H1 (cell line): Measurements from ENCODE around the gene RPRML. TPM values are rescaled to one million over a fixed set of nuclear protein-coding genes. Genes with fewer than 3 reads are reported as not detected.
A peak's percentile ranks its signal among the peaks of the same experiment; 100 is the strongest.

Source experiments
- CTCF ChIA-PET: fragments of 300-600 bp; sonication (Branson Sonifier 250); formaldehyde crosslinking; loops from one replicate; lab custom pipeline; 2021; ENCODE audit not compliant: partially characterized antibody; lab: Charles Lee
- POLR2A ChIA-PET: fragments of 300-600 bp; sonication (Branson Sonifier 250); formaldehyde crosslinking; loops from one replicate; lab custom pipeline; 2021; ENCODE audit warnings: inconsistent platforms; ENCODE audit not compliant: partially characterized antibody; lab: Charles Lee
- DNase-seq, 2 experiments: peaks; one replicate each; pipeline versions ENCODE4 v3.0.0 to v3.0.0-alpha.2; 2010 to 2022; ENCODE audit warnings: low spot score in 2 of 2, low read depth in 1 of 2, mixed read lengths in 1 of 2
- FAIRE-seq: peaks from 2 replicates; lab custom pipeline; 2011; peaks lifted over from hg19 to GRCh38; lab: Jason Lieb, UNC
- H2AFZ ChIP-seq: 2 replicates; pipeline ENCODE4 v1.8.1; 2012; ENCODE audit warnings: low read length, inconsistent platforms
- H2AK5ac ChIP-seq: 2 replicates; pipeline ENCODE4 v1.6.1; 2013; ENCODE audit warnings: low read depth, low read length
- H2BK120ac ChIP-seq: replicated peaks from 2 replicates; pipeline ENCODE3; 2013; ENCODE audit warnings: low read depth, low read length, inconsistent platforms
- H2BK12ac ChIP-seq: 2 replicates; pipeline ENCODE4 v1.6.1; 2013; ENCODE audit warnings: low read depth, low read length
- H2BK15ac ChIP-seq: 2 replicates; pipeline ENCODE4 v1.6.1; 2013; ENCODE audit warnings: low read length
- H2BK20ac ChIP-seq: 2 replicates; pipeline ENCODE4 v1.6.1; 2013; ENCODE audit warnings: low read length
- H2BK5ac ChIP-seq: 2 replicates; pipeline ENCODE4 v1.6.1; 2013; ENCODE audit warnings: low read depth, low read length
- H3K14ac ChIP-seq: 2 replicates; pipeline ENCODE4 v1.6.1; 2013; ENCODE audit warnings: inconsistent platforms; ENCODE audit not compliant: insufficient read length
- H3K18ac ChIP-seq: 2 replicates; pipeline ENCODE4 v1.6.1; 2013; ENCODE audit warnings: low read length; ENCODE audit errors: extremely low read depth
- H3K23ac ChIP-seq: 2 replicates; pipeline ENCODE4 v1.6.1; 2013; ENCODE audit warnings: inconsistent platforms; ENCODE audit not compliant: insufficient read length
- H3K23me2 ChIP-seq: 2 replicates; pipeline ENCODE4 v1.6.1; 2013; ENCODE audit warnings: low read depth, low read length
- H3K27ac ChIP-seq: 2 replicates; pipeline ENCODE4 v1.6.1; 2011; ENCODE audit warnings: low read depth, low read length, inconsistent platforms
- H3K27me3 ChIP-seq, 4 experiments: replicated peaks in 1 of 4; 1 replicate in 1 of 4; 2 replicates in 3 of 4; pipeline versions ENCODE4 v1.6.1 to v1.8.1; 2011 to 2013; ENCODE audit warnings: low read length in 3 of 4, mild to moderate bottlenecking in 3 of 4, inconsistent platforms in 2 of 4, mixed read lengths in 2 of 4, moderate library complexity in 1 of 4; ENCODE audit not compliant: control insufficient read depth in 3 of 4, insufficient read depth in 3 of 4; ENCODE audit errors: extremely low read depth in 1 of 4
- H3K36me3 ChIP-seq, 4 experiments: 2 replicates each; pipeline versions ENCODE4 v1.6.1 to v1.8.1; 2011 to 2013; ENCODE audit warnings: mild to moderate bottlenecking in 4 of 4, low read length in 3 of 4, moderate library complexity in 2 of 4, control low read depth in 1 of 4, inconsistent platforms in 1 of 4; ENCODE audit not compliant: insufficient read depth in 4 of 4, control insufficient read depth in 2 of 4
- H3K4ac ChIP-seq: replicated peaks from 2 replicates; pipeline ENCODE3; 2013; ENCODE audit warnings: low read length, low read depth, mixed read lengths, inconsistent platforms; ENCODE audit not compliant: insufficient read length
- H3K4me1 ChIP-seq, 4 experiments: replicated peaks in 1 of 4; 1 replicate in 1 of 4; 2 replicates in 3 of 4; pipeline versions ENCODE4 v1.6.1 to v1.8.1; 2011 to 2013; ENCODE audit warnings: low read length in 3 of 4, inconsistent platforms in 2 of 4, mixed read lengths in 1 of 4; ENCODE audit not compliant: insufficient read depth in 4 of 4, control insufficient read depth in 3 of 4
- H3K4me2 ChIP-seq, 2 experiments: 2 replicates each; pipeline versions ENCODE4 v1.6.1 to v1.8.1; 2011 to 2013; ENCODE audit warnings: low read depth in 2 of 2, low read length in 2 of 2, control low read depth in 1 of 2, inconsistent platforms in 1 of 2, mild to moderate bottlenecking in 1 of 2; ENCODE audit not compliant: insufficient read depth in 1 of 2
- H3K4me3 ChIP-seq, 4 experiments: fragments of 200-600, 300-600 bp in 1 of 4; sonication (generic), shearing (Covaris generic), sonication (Bioruptor Twin) in 1 of 4; 2 replicates each; pipeline versions ENCODE4 v1.5.1 to v1.8.1; 2011 to 2016; ENCODE audit warnings: low read length in 4 of 4, low read depth in 3 of 4, control low read depth in 2 of 4, inconsistent platforms in 2 of 4, mild to moderate bottlenecking in 2 of 4, mixed read lengths in 1 of 4, moderate library complexity in 1 of 4; ENCODE audit not compliant: insufficient read depth in 2 of 4; ENCODE audit errors: extremely low read depth in 1 of 4
- H3K56ac ChIP-seq: replicated peaks from 2 replicates; pipeline ENCODE3; 2013; ENCODE audit warnings: low read depth, mild to moderate bottlenecking, mixed read lengths, low read length, inconsistent platforms; ENCODE audit not compliant: insufficient read length
- H3K79me1 ChIP-seq: 2 replicates; pipeline ENCODE4 v1.6.1; 2013; ENCODE audit warnings: low read depth, low read length, control low read depth
- H3K79me2 ChIP-seq, 2 experiments: 2 replicates each; pipeline versions ENCODE4 v1.6.1 to v1.8.1; 2012 to 2013; ENCODE audit warnings: low read length in 2 of 2, mild to moderate bottlenecking in 2 of 2, inconsistent platforms in 1 of 2; ENCODE audit not compliant: insufficient read depth in 2 of 2, control insufficient read depth in 1 of 2
- H3K9ac ChIP-seq, 4 experiments: replicated peaks in 1 of 4; 1 replicate in 1 of 4; 2 replicates in 3 of 4; pipeline versions ENCODE4 v1.6.1 to v1.8.1; 2011 to 2013; ENCODE audit warnings: low read depth in 3 of 4, low read length in 3 of 4, control low read depth in 2 of 4, mild to moderate bottlenecking in 2 of 4, moderate library complexity in 2 of 4, inconsistent platforms in 1 of 4; ENCODE audit errors: extremely low read depth in 1 of 4
- H3K9me3 ChIP-seq, 2 experiments: 2 replicates each; pipeline versions ENCODE4 v1.6.1 to v1.8.1; 2012 to 2013; ENCODE audit warnings: mild to moderate bottlenecking in 2 of 2, moderate library complexity in 2 of 2, control low read depth in 1 of 2, inconsistent platforms in 1 of 2, low read depth in 1 of 2, low read length in 1 of 2, mixed read lengths in 1 of 2; ENCODE audit not compliant: insufficient read depth in 2 of 2
- H4K20me1 ChIP-seq, 2 experiments: replicated peaks in 1 of 2; 2 replicates each; pipeline versions ENCODE3 to v1.8.1; 2011 to 2013; ENCODE audit warnings: inconsistent platforms in 2 of 2, low read length in 2 of 2, mild to moderate bottlenecking in 1 of 2; ENCODE audit not compliant: insufficient read depth in 2 of 2, control insufficient read depth in 1 of 2
- H4K5ac ChIP-seq: 2 replicates; pipeline ENCODE4 v1.6.1; 2013; ENCODE audit warnings: low read length, low read depth, mixed read lengths, inconsistent platforms; ENCODE audit not compliant: insufficient read length
- H4K8ac ChIP-seq: 2 replicates; pipeline ENCODE4 v1.8.0; 2013; ENCODE audit warnings: mild to moderate bottlenecking, moderate library complexity, low read length, inconsistent platforms; ENCODE audit not compliant: insufficient read depth; ENCODE audit errors: extremely low read depth
- H4K91ac ChIP-seq: replicated peaks from 2 replicates; pipeline ENCODE3; 2013; ENCODE audit warnings: low read length, mixed read lengths, inconsistent platforms; ENCODE audit not compliant: insufficient read length
- CBX5 ChIP-seq: fragments of 300-800, 300-1000 bp; sonication (generic); IDR thresholded peaks from 2 replicates; pipeline ENCODE4 v1.7.1; 2016; ENCODE audit warnings: antibody characterized with exemption, low read length, low read depth
- EZH2 ChIP-seq: fragments of 200-600 bp; sonication (generic); IDR thresholded peaks from 2 replicates; pipeline ENCODE4 v1.7.1; 2012; ENCODE audit warnings: low read depth, mild to moderate bottlenecking, moderate library complexity, low read length, inconsistent platforms; ENCODE audit not compliant: severe bottlenecking
- GABPA ChIP-seq: IDR thresholded peaks from 2 replicates; pipeline ENCODE4 v1.6.1; 2011; ENCODE audit warnings: mild to moderate bottlenecking, low read length, moderate library complexity, borderline replicate concordance; ENCODE audit not compliant: insufficient read depth
- GTF2F1 ChIP-seq: IDR thresholded peaks from 2 replicates; pipeline ENCODE4 v1.6.1; 2012; ENCODE audit warnings: low read depth, low read length, improper control_type of control experiment, borderline replicate concordance
- NRF1 ChIP-seq: IDR thresholded peaks from 2 replicates; pipeline ENCODE4 v1.6.1; 2011; ENCODE audit warnings: mild to moderate bottlenecking, low read depth, low read length, improper control_type of control experiment
- PHF8 ChIP-seq: fragments of 200-600 bp; sonication (generic); conservative IDR thresholded peaks from 2 replicates; pipeline ENCODE4 v1.7.1; 2012; ENCODE audit warnings: low read depth, mild to moderate bottlenecking, inconsistent platforms, low read length, moderate library complexity
- SIN3A ChIP-seq, 2 experiments: IDR thresholded peaks in 1 of 2; conservative IDR thresholded peaks in 1 of 2; 2 replicates each; pipeline ENCODE4 v1.6.1; 2011 to 2012; ENCODE audit warnings: low read length in 2 of 2, improper control_type of control experiment in 1 of 2, low read depth in 1 of 2, mild to moderate bottlenecking in 1 of 2
- SRF ChIP-seq: IDR thresholded peaks from 2 replicates; pipeline ENCODE4 v1.6.1; 2011; ENCODE audit warnings: mild to moderate bottlenecking, low read depth, low read length, moderate library complexity
- USF2 ChIP-seq: IDR thresholded peaks from 2 replicates; pipeline ENCODE4 v1.6.1; 2011; ENCODE audit warnings: low read length, improper control_type of control experiment
- YY1 ChIP-seq: IDR thresholded peaks from 2 replicates; pipeline ENCODE4 v1.6.1; 2011; ENCODE audit warnings: low read depth, mild to moderate bottlenecking, low read length
- WGBS, 2 experiments: shearing (Covaris generic) in 1 of 2; methylation state at CpG; one replicate each; pipeline versions ENCODE4 v1.1.6 to v1.1.7; 2013 to 2015; ENCODE audit warnings: low lambda C conversion rate in 2 of 2, mixed read lengths in 2 of 2, inconsistent platforms in 1 of 2, low coverage in 1 of 2, missing lambda C conversion rate in 1 of 2; ENCODE audit not compliant: insufficient replicate concordance in 2 of 2, insufficient coverage in 1 of 2, insufficient read length in 1 of 2; ENCODE audit errors: extremely low coverage in 1 of 2, missing lambda C conversion rate in 1 of 2; 5-methylcytosine and 5-hydroxymethylcytosine counted together
- polyA plus RNA-seq, 7 experiments: library from polyadenylated mRNA; depleted of rRNA in 3 of 7; stranded (reverse) in 5 of 7; unstranded in 2 of 7; fragments of >200 nt in 5 of 7; fragments of 200-250 nt in 2 of 7; gene quantifications; 1 replicate in 5 of 7; 2 replicates in 1 of 7; 4 replicates in 1 of 7; pipeline versions ENCODE4 v1.2.1 to v1.2.3, GENCODE V29; 2011 to 2013; ENCODE audit warnings: missing spikeins in 2 of 7, mixed read lengths in 2 of 7
- total RNA-seq: library from RNA; stranded (reverse); fragmentation: NEBNext Ultra II Directional; extraction: Animal tissue kit (Norgen Biotek cat#: 25700); gene quantifications from 2 replicates; pipeline ENCODE4 v1.2.1, GENCODE V29; 2021

The RPRML gene
- total and polyA plus RNA-seq, 2 of the 8 experiments (the other 6 are each of a cell fraction or from before 2014, with no cell fraction given) = 3.5 to 5.5 TPM

- Histone ChIP-seq H2BK20ac (no peak overlapping the region), H4K5ac (no peak overlapping the region), H3K23me2 (peaks cover 17% of the 10 kb centered on the region), H2BK5ac (0 out of 2 replicates have a peak overlapping the region, but pooled peaks have one; percentile 44), H3K4ac (no peak overlapping the region), H3K18ac (peak overlapping the region; percentile 25), H3K56ac (no peak overlapping the region), H2BK15ac (no peak overlapping the region), H4K91ac (no peak overlapping the region), H3K4me1 (peaks cover 8 to 18% (median 13%) of the 10 kb centered on the region in 4 experiments), H3K79me1 (no peaks in the 10 kb centered on the region), H2AFZ (no peak overlapping the region), H2BK120ac (no peak overlapping the region), H3K79me2 (no peaks in the 10 kb centered on the region), H2AK5ac (no peak overlapping the region), H2BK12ac (no peak overlapping the region), H4K20me1 (no peaks in the 10 kb centered on the region), H3K4me2 (peak overlapping the region; percentile 91 to 99), H3K27me3 (peaks cover 8 to 21% (median 21%) of the 10 kb centered on the region in 4 experiments), H3K36me3 (no peaks in the 10 kb centered on the region), H3K9ac (no peak overlapping the region), H3K9me3 (no peaks in the 10 kb centered on the region), H4K8ac (no peak overlapping the region), H3K27ac (no peak overlapping the region), H3K4me3 (peak overlapping the region; percentile 53 to 70 (median 65); a peak in 7 of 8 replicates), H3K14ac (no peak overlapping the region), H3K23ac (no peak overlapping the region)
- FAIRE-seq (peak; percentile 57), DNase-seq (peak; percentile 80 to 82)
- ChIA-PET POLR2A (interaction anchor here (0.8 to 4.1 kb wide), 6 partner anchors 15 to 141 kb away, joined by 3 to 24 read pairs (median 4); no protein-coding TSS in a partner anchor), CTCF (interaction anchor here (0.7 to 5.2 kb wide), 18 partner anchors 8 to 407 kb away, joined by 3 to 51 read pairs (median 5); no protein-coding TSS in a partner anchor)
- 5% methylated on average over 7 of the region's 7 CpGs; no CpG with 5 or more reads in 1 of the 2 experiments for WGBS, 2 experiments
- TF ChIP-seq GTF2F1 (no peak), SRF (no peak), EZH2 (no peak), PHF8 (no peak), YY1 (peak; percentile 93), SIN3A (conservative IDR thresholded peaks at IDR 0.05 in 1 of 2, IDR thresholded peaks at IDR 0.05 in 1 of 2; ENCODE audit: low read depth in 1 of 2, low read length in 2 of 2) (peak; percentile 61 to 77; a peak in 2 of 4 replicates), GABPA (0 out of 2 replicates have a peak, but pooled peaks have one; percentile 12), USF2 (no peak), CBX5 (no peak), NRF1 (no peak)
Measured at GRCh38 chr17:46977348-46977747, 1.7 kb downstream of the RPRML start.
